ENCODE measurements around the gene PDCD6IP.

Gene PDCD6IP

GRCh38 chr3:33898901-33899300, 100.5 kb downstream of the PDCD6IP start:
- DNase-seq = no peak

- no peak for DNase-seq
Measured at GRCh38 chr3:33900440-33900808, 102.0 kb downstream of the PDCD6IP start.

- no peak for DNase-seq
Measured at GRCh38 chr3:33900809-33901505, 102.5 kb downstream of the PDCD6IP start.

GRCh38 chr3:33901862-33902563, 103.6 kb downstream of the PDCD6IP start:
- no peak for DNase-seq

GRCh38 chr3:33904730-33905129, 106.3 kb downstream of the PDCD6IP start:
- DNase-seq = no peak

- DNase-seq = no peak
Measured at GRCh38 chr3:33908250-33908851, 109.9 kb downstream of the PDCD6IP start.

GRCh38 chr3:33909547-33909946, 111.1 kb downstream of the PDCD6IP start:
- no peak for DNase-seq

- no peak for DNase-seq
Measured at GRCh38 chr3:33910031-33910430, 111.6 kb downstream of the PDCD6IP start.

GRCh38 chr3:33911525-33912322, 113.3 kb downstream of the PDCD6IP start:
- DNase-seq = no peak

GRCh38 chr3:33914212-33914611, 115.8 kb downstream of the PDCD6IP start:
- no peak for DNase-seq

- no peak for DNase-seq
Measured at GRCh38 chr3:33914731-33915379, 116.4 kb downstream of the PDCD6IP start.

- DNase-seq = no peak
Measured at GRCh38 chr3:33915796-33916546, 117.5 kb downstream of the PDCD6IP start.

GRCh38 chr3:33918126-33918756, 119.8 kb downstream of the PDCD6IP start:
- peak; percentile 5 for DNase-seq

All from NCI-H1417 treated with DMSO at 0.1 percent for 48 hours (cell line).